HepG2 (cell line): ENCODE measurements around the gene RSBN1. TPM values are rescaled to one million over a fixed set of nuclear protein-coding genes. Genes with fewer than 3 reads are reported as not detected.

ENCODE experiments used
- AGO1 ChIP-seq: fragments of 200-400 bp; formaldehyde crosslinking; IDR thresholded peaks from 2 replicates; pipeline ENCODE4 v1.6.1; 2017; ENCODE audit warnings: mild to moderate bottlenecking, low read depth, low read length, moderate library complexity; ENCODE audit not compliant: poor library complexity, severe bottlenecking
- GTF2F1 ChIP-seq: fragments of 150-350 bp; IDR thresholded peaks from 2 replicates; pipeline ENCODE4 v1.6.1; 2014; ENCODE audit warnings: low read length
- IKZF4 ChIP-seq: sonication (generic); formaldehyde crosslinking; IDR thresholded peaks from 2 replicates; pipeline ENCODE4 v1.5.1; 2020; ENCODE audit warnings: borderline replicate concordance, mild to moderate bottlenecking, low read depth, missing genetic modification reagents; ENCODE audit errors: not compliant biosample characterization
- MAF1 ChIP-seq: sonication (generic); formaldehyde crosslinking; IDR thresholded peaks from 2 replicates; pipeline ENCODE4 v1.5.0; 2020; ENCODE audit warnings: missing genetic modification reagents, borderline replicate concordance
- MXD4 ChIP-seq: IDR thresholded peaks from 2 replicates; pipeline ENCODE4 v1.6.1; 2016; ENCODE audit warnings: mild to moderate bottlenecking, missing biosample characterization, missing genetic modification reagents
- NFIB ChIP-seq: sonication (generic); formaldehyde crosslinking; IDR thresholded peaks from 2 replicates; pipeline ENCODE4 v1.9.0; 2021; ENCODE audit warnings: missing genetic modification reagents, mild to moderate bottlenecking, borderline replicate concordance
- NFYC ChIP-seq: IDR thresholded peaks from 2 replicates; pipeline ENCODE4 v1.6.1; 2016; ENCODE audit warnings: missing genetic modification reagents, missing compliant biosample characterization
- POGZ ChIP-seq: sonication (generic); formaldehyde crosslinking; IDR thresholded peaks from 2 replicates; pipeline ENCODE4 v1.4.0; 2020; ENCODE audit warnings: mild to moderate bottlenecking, missing genetic modification reagents
- POLR2AphosphoS5 ChIP-seq: IDR thresholded peaks from 2 replicates; pipeline ENCODE4 v1.6.1; 2012; ENCODE audit warnings: low read depth, low read length
- RARA ChIP-seq: IDR thresholded peaks from 2 replicates; pipeline ENCODE4 v1.6.1; 2016; ENCODE audit warnings: missing genetic modification reagents, missing compliant biosample characterization
- SMARCE1 ChIP-seq: fragments of 450-650 bp; IDR thresholded peaks from 2 replicates; pipeline ENCODE4 v1.6.1; 2017; ENCODE audit warnings: borderline replicate concordance
- TAF1 ChIP-seq: sonication (generic); formaldehyde crosslinking; IDR thresholded peaks from 2 replicates; pipeline ENCODE4 v1.4.0; 2020; ENCODE audit warnings: missing genetic modification reagents
- YEATS2 ChIP-seq: sonication (generic); formaldehyde crosslinking; IDR thresholded peaks from 2 replicates; pipeline ENCODE4 v1.4.0; 2020; ENCODE audit warnings: missing genetic modification reagents, borderline replicate concordance
- ZNF20 ChIP-seq: sonication (generic); formaldehyde crosslinking; IDR thresholded peaks from 2 replicates; pipeline ENCODE4 v1.4.0; 2020; ENCODE audit warnings: mild to moderate bottlenecking, moderate library complexity, missing genetic modification reagents
- ZNF33A ChIP-seq: sonication (generic); formaldehyde crosslinking; IDR thresholded peaks from 2 replicates; pipeline ENCODE4 v1.5.1; 2020; ENCODE audit warnings: missing genetic modification reagents, mild to moderate bottlenecking, moderate library complexity, borderline replicate concordance
- ZNF878 ChIP-seq: sonication (generic); formaldehyde crosslinking; IDR thresholded peaks from 2 replicates; pipeline ENCODE4 v1.8.1; 2023; ENCODE audit warnings: mild to moderate bottlenecking, missing genetic modification reagents, moderate library complexity
- polyA plus RNA-seq, 8 experiments: library from polyadenylated mRNA; depleted of rRNA in 3 of 8; stranded (reverse) in 7 of 8; unstranded in 1 of 8; fragments of >200 nt; fragmentation: Illumina TruSeq in 4 of 8; extraction: Trizol in 4 of 8; gene quantifications; 2 replicates each; pipeline versions ENCODE4 v1.2.1 to v1.2.3, GENCODE V29; 2011 to 2016; ENCODE audit warnings: low read depth in 4 of 8, missing spikeins in 1 of 8, mixed read lengths in 1 of 8; ENCODE audit not compliant: insufficient read depth in 1 of 8
- total RNA-seq, 5 experiments: library from RNA; depleted of rRNA; stranded (reverse); fragments of >200 nt; fragmentation: Illumina TruSeq; extraction: Trizol; gene quantifications; 2 replicates each; pipeline ENCODE4 v1.2.3, GENCODE V29; 2016; ENCODE audit warnings: low read depth in 1 of 5
- TF ChIP-seq, protein P1 (sequence below): sonication (generic); formaldehyde crosslinking; IDR thresholded peaks from 2 replicates; pipeline ENCODE4 v1.5.0; 2020; ENCODE audit warnings: missing genetic modification reagents, mild to moderate bottlenecking, borderline replicate concordance
- TF ChIP-seq, protein P2 (sequence below): sonication (generic); formaldehyde crosslinking; IDR thresholded peaks from 2 replicates; pipeline ENCODE4 v1.4.0; 2020; ENCODE audit warnings: missing genetic modification reagents
- TF ChIP-seq, protein P3 (sequence below): sonication (generic); formaldehyde crosslinking; IDR thresholded peaks from 2 replicates; pipeline ENCODE4 v1.4.0; 2020; ENCODE audit warnings: mild to moderate bottlenecking, low read depth, missing genetic modification reagents
- TF ChIP-seq, protein P4 (sequence below): IDR thresholded peaks from 2 replicates; pipeline ENCODE4 v1.6.1; 2012; ENCODE audit warnings: low read length, improper control_type of control experiment

RSBN1 gene
- total and polyA plus RNA-seq, 2 of the 13 experiments (the other 11 are each of a cell fraction or from before 2014, with no cell fraction given): 8.3 to 10.4 TPM

DNA sequence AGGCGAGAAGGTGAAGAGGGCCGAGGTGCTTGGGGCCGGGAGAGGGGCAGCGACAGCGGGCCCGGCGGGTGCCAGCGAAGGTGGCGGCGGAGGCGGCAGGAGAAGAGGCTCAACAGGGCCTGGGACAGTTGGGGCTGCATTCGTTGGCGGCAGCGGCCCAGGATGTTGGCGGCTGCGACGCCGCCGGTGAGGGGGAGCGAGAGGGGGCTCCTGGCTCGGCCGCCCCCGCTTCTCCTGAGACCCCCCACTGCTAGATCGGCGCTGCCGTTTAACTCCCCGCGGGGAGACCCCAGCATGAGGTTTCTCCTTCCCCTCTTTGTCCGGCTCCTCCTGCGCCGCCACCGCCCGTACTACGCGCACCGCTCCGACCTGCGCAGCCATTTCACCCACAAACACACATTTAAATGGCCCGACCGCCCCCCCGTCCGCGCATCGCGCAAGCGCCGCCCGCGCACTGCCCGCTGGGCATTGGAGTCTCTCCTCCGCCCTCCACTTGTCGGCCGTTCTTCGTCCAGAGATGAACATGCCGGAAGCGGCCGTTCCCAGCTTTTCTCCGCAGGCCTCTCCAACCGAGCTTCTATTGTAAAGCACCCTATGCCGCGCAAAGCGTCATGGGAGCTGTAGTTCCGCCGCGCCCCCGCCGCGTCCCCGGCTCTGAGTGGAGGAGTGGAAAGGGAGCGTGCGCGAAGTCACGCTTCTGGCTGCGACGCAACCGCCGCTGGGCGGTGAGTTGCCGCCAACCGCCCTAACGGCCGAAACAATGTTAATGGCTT, at the start of gene RSBN1 (continued):
- TF ChIP-seq YEATS2 (peak; percentile 82), NFYC (CRISPR knock-in tag) (peak; percentile 75), SMARCE1 (no peak), ZNF878 (CRISPR knock-in tag) (0 out of 2 replicates have a peak, but pooled peaks have one; percentile 60), GTF2F1 (peak; percentile 51; the same call in 1 of the 2 replicates), POLR2AphosphoS5 (peak; percentile 82), MAF1 (CRISPR knock-in tag) (no peak; the same call in 1 of the 2 replicates), TAF1 (CRISPR knock-in tag) (peak; percentile 90), ZNF33A (0 out of 2 replicates have a peak, but pooled peaks have one; percentile 26), NFIB (CRISPR knock-in tag) (no peak), IKZF4 (CRISPR knock-in tag) (peak; percentile 15), AGO1 (peak; percentile 70), POGZ (CRISPR knock-in tag) (peak; percentile 88), MXD4 (0 out of 2 replicates have a peak, but pooled peaks have one; percentile 45), RARA (0 out of 2 replicates have a peak, but pooled peaks have one; percentile 6), ZNF20 (CRISPR knock-in tag) (no peak)
- TF ChIP-seq, protein P1, sequence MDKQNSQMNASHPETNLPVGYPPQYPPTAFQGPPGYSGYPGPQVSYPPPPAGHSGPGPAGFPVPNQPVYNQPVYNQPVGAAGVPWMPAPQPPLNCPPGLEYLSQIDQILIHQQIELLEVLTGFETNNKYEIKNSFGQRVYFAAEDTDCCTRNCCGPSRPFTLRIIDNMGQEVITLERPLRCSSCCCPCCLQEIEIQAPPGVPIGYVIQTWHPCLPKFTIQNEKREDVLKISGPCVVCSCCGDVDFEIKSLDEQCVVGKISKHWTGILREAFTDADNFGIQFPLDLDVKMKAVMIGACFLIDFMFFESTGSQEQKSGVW: no peak
- TF ChIP-seq, protein P2, sequence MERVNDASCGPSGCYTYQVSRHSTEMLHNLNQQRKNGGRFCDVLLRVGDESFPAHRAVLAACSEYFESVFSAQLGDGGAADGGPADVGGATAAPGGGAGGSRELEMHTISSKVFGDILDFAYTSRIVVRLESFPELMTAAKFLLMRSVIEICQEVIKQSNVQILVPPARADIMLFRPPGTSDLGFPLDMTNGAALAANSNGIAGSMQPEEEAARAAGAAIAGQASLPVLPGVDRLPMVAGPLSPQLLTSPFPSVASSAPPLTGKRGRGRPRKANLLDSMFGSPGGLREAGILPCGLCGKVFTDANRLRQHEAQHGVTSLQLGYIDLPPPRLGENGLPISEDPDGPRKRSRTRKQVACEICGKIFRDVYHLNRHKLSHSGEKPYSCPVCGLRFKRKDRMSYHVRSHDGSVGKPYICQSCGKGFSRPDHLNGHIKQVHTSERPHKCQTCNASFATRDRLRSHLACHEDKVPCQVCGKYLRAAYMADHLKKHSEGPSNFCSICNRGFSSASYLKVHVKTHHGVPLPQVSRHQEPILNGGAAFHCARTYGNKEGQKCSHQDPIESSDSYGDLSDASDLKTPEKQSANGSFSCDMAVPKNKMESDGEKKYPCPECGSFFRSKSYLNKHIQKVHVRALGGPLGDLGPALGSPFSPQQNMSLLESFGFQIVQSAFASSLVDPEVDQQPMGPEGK (CRISPR knock-in tag): peak; percentile 65
- TF ChIP-seq, protein P3, sequence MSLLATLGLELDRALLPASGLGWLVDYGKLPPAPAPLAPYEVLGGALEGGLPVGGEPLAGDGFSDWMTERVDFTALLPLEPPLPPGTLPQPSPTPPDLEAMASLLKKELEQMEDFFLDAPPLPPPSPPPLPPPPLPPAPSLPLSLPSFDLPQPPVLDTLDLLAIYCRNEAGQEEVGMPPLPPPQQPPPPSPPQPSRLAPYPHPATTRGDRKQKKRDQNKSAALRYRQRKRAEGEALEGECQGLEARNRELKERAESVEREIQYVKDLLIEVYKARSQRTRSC (CRISPR knock-in tag): no peak
- TF ChIP-seq, protein P4, sequence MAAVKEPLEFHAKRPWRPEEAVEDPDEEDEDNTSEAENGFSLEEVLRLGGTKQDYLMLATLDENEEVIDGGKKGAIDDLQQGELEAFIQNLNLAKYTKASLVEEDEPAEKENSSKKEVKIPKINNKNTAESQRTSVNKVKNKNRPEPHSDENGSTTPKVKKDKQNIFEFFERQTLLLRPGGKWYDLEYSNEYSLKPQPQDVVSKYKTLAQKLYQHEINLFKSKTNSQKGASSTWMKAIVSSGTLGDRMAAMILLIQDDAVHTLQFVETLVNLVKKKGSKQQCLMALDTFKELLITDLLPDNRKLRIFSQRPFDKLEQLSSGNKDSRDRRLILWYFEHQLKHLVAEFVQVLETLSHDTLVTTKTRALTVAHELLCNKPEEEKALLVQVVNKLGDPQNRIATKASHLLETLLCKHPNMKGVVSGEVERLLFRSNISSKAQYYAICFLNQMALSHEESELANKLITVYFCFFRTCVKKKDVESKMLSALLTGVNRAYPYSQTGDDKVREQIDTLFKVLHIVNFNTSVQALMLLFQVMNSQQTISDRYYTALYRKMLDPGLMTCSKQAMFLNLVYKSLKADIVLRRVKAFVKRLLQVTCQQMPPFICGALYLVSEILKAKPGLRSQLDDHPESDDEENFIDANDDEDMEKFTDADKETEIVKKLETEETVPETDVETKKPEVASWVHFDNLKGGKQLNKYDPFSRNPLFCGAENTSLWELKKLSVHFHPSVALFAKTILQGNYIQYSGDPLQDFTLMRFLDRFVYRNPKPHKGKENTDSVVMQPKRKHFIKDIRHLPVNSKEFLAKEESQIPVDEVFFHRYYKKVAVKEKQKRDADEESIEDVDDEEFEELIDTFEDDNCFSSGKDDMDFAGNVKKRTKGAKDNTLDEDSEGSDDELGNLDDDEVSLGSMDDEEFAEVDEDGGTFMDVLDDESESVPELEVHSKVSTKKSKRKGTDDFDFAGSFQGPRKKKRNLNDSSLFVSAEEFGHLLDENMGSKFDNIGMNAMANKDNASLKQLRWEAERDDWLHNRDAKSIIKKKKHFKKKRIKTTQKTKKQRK: no peak
